Mucosa of descending colon (tissue), 3 donors: Measurements from ENCODE around the gene PDE1C. TPM values are rescaled to one million over a fixed set of nuclear protein-coding genes. Genes with fewer than 3 reads are reported as not detected.

Experiments used
- ATAC-seq: fragments of 200-7000 bp; cut with Tn5 transposase; one replicate; pipeline ENCODE4 v1.9.1; 2020; ENCODE audit warnings: mild to moderate bottlenecking, moderate library complexity
- DNase-seq, 3 donors: peaks; one replicate each; pipeline ENCODE4 v3.0.0-alpha.2; 2020
- H3K36me3 ChIP-seq: fragments of 200-600 bp; one replicate; pipeline ENCODE4 v1.8.0; 2021; ENCODE audit warnings: low read depth, mild to moderate bottlenecking
- H3K4me1 ChIP-seq: fragments of 200-600 bp; one replicate; pipeline ENCODE4 v1.8.0; 2021; ENCODE audit warnings: low read depth, mild to moderate bottlenecking
- H3K4me3 ChIP-seq: fragments of 200-600 bp; one replicate; pipeline ENCODE4 v1.8.0; 2021; ENCODE audit warnings: mild to moderate bottlenecking
- H3K9me3 ChIP-seq: fragments of 200-600 bp; one replicate; pipeline ENCODE4 v1.8.0; 2021; ENCODE audit warnings: mild to moderate bottlenecking
- intact Hi-C, 2 donors: fragments of 100-400 bp; cut with DNase I in 1 of 2; cut with micrococcal nuclease in 1 of 2; formaldehyde crosslinking; loops; one replicate each; pipeline versions ENCODE4 v1.11.0 to v1.11.1; 2022; cut with DNase I, micrococcal nuclease
- total RNA-seq, 3 donors: library from RNA; stranded (reverse); fragmentation: NEBNext Ultra II Directional in 2 of 3; extraction: Animal tissue kit (Norgen Biotek cat#: 25700) in 2 of 3; gene quantifications; one replicate each; pipeline versions ENCODE4 v1.2.1 to v1.2.4, GENCODE V29; 2021 to 2023
- TF ChIP-seq, protein P1 (sequence below): fragments of 200-600 bp; IDR thresholded peaks from one replicate; pipeline ENCODE4 v1.8.0; 2022; ENCODE audit warnings: antibody characterized with exemption, mild to moderate bottlenecking
- donor health status: DM: no; HTN: no; CAD: no; lungs with moderate emphysema.
- donor health status: DM: no; HTN: no; CAD: no.
- donor health status: DM: no; HTN: yes; CAD: no.

PDE1C gene
- total RNA-seq, 3 donors from 2014 or later: 2.5 to 4.8 (median 2.5) TPM

DNA sequence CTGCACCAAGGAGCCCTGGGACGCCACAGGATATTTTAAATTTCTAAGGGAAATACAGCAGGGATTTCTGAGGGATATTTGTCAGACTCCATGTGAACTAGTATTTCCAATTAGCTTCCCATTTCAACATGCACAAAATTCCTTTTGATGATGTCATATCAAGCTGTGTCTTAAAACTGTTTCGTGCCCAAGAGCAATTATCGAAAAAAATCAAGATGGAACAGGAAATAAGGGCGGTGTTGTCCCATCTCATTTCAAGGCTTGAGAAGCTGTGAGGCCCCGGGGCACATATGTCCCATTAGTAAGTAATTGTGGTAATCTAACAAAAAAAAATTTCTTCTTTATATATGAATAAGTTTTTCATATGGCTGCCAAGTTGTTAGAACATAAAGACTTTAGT is 335.8 kb downstream of the PDE1C start:
- Histone ChIP-seq H3K9me3 (no peaks in the 10 kb centered on the region), H3K4me3 (no peak overlapping the region), H3K4me1 (no peaks in the 10 kb centered on the region), H3K36me3 (no peaks in the 10 kb centered on the region)
- no peak for ATAC-seq
- no peak for DNase-seq
- TF ChIP-seq, protein P1, sequence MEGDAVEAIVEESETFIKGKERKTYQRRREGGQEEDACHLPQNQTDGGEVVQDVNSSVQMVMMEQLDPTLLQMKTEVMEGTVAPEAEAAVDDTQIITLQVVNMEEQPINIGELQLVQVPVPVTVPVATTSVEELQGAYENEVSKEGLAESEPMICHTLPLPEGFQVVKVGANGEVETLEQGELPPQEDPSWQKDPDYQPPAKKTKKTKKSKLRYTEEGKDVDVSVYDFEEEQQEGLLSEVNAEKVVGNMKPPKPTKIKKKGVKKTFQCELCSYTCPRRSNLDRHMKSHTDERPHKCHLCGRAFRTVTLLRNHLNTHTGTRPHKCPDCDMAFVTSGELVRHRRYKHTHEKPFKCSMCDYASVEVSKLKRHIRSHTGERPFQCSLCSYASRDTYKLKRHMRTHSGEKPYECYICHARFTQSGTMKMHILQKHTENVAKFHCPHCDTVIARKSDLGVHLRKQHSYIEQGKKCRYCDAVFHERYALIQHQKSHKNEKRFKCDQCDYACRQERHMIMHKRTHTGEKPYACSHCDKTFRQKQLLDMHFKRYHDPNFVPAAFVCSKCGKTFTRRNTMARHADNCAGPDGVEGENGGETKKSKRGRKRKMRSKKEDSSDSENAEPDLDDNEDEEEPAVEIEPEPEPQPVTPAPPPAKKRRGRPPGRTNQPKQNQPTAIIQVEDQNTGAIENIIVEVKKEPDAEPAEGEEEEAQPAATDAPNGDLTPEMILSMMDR: no peak
- intact Hi-C loops: loop anchor here in 1 of 2 donors (10.0 kb wide), 1 partner anchor 600 kb away; no protein-coding TSS in a partner anchor

DNA sequence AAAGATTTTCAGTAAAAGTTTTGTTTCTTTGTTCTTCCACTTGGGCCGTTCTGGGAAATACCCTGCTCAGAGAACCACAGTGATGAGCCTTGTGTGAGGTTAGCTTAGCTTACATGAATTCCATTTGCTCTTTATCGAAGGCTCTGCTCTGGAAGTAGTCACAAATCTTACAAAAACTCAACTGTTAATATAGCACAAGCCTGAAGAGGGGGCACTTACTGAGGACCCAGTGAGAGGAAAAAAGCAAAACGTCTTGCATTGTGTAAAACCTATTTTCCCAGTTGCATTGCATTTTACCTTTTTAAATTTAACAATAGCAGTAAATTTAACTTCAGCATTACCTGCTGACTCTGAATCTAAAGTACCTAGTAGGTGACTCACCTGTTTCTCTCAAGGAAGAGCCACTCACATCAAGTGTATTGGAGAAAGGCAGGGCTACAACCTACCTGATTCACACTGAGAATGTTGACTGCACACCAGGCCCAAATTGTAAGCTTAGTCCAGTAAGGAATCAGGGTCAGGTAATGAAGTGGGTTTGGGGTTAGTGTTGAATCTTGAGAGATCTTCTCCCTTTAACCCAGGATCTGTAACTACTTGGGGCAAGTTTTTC is 340.9 kb downstream of the PDE1C start:
- Histone ChIP-seq H3K4me1 (no peaks in the 10 kb centered on the region), H3K4me3 (no peak overlapping the region), H3K9me3 (no peaks in the 10 kb centered on the region), H3K36me3 (no peaks in the 10 kb centered on the region)
- no peak for ATAC-seq
- DNase-seq: no peak
- TF ChIP-seq, protein P1: no peak
- intact Hi-C loops: no loop called here

DNA sequence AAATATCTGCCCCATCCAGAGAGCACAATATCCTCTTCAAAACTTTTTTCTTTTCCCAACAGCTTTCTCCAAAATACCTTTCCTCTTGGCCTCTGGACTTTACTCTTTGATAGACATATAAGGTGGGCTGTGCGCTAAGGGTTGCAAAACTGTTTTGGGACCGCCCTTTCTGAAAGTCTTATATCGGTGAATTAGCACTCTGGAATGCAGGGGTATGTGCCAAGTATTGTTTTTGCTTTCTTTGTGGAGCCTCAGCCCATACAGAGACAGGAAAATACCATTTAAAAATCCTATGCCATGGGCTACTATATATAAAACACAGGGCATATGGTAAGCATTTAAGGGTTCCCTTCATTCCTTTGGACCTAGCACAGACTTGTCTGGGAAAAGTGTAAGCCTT is 345.5 kb downstream of the PDE1C start:
- no peak for DNase-seq
- TF ChIP-seq, protein P1: no peak

DNA sequence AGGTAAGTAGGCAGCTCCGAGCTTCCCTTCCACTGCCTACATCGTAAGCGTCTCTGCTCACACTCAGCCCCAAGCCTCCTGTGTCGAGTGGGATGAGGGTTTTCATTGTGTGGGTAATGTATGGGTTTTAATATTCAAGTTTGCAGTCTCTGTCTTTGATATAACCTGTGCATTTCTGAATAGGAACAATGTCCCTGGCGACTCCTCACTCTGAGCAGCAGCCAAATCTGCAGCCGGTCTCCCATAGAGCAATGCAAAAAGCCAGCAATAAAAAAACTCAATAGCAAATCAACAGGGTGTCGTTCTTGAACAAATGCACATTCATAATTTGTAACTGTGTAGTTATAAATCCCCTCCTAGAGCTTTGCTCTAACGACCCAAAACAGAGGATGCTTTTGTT is 349.8 kb downstream of the PDE1C start:
- Histone ChIP-seq H3K4me3 (no peak overlapping the region), H3K9me3 (no peaks in the 10 kb centered on the region), H3K36me3 (no peaks in the 10 kb centered on the region), H3K4me1 (no peaks in the 10 kb centered on the region)
- TF ChIP-seq, protein P1: no peak
- no peak for DNase-seq
- no peak for ATAC-seq
- intact Hi-C loops: no loop called here

More for the DNA sequence above, 345.5 kb downstream of the PDE1C start:
- Histone ChIP-seq H3K4me3 (no peak overlapping the region), H3K4me1 (no peaks in the 10 kb centered on the region), H3K36me3 (no peaks in the 10 kb centered on the region), H3K9me3 (no peaks in the 10 kb centered on the region)
- intact Hi-C loops: no loop called here
- no peak for ATAC-seq

DNA sequence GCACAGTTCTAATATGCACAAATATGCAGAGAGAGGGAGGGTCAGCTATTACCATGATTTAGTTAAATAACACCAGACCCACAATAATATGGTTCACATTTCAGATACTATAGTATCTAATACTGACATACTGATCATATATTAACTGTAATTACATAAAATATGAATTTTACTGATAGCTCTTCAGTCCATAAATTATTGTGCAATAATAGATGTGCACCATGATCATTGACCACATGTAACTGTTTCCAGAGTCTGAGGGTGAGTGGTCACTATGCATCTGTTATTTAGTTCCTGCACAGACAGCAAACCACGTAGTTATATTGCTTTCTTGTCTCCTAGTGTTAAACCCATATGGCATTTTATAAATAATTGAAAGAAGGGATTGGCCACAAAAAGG is 353.9 kb downstream of the PDE1C start:
- no peak for ATAC-seq
- H3K4me3 ChIP-seq: no peak overlapping the region
- no peak for DNase-seq
- no peaks in the 10 kb centered on the region for H3K36me3 ChIP-seq
- intact Hi-C loops: no loop called here
- H3K4me1 ChIP-seq: no peaks in the 10 kb centered on the region
- TF ChIP-seq, protein P1: no peak
- H3K9me3 ChIP-seq: no peaks in the 10 kb centered on the region

DNA sequence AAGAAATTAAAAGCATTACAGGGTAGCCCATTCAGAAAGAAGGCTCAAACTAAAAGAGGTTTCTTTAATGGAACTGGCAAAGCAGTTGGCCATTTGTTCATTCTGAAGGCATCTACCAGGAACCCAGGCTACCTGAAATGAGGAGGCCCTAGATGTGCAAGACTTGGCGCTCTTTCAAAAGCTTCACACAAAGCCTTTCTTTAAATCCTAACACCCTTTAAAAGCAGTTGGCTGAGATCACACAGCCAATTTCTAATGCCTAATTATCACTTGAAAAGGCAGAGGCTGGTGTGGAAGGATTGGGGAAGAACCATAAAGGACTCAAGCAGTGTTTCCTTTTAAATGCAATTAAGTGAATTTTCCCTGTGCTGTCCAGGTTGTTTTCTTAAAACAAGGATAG is 360.0 kb downstream of the PDE1C start:
- Histone ChIP-seq H3K4me3 (no peak overlapping the region), H3K4me1 (no peaks in the 10 kb centered on the region), H3K36me3 (no peaks in the 10 kb centered on the region), H3K9me3 (no peaks in the 10 kb centered on the region)
- TF ChIP-seq, protein P1: no peak
- intact Hi-C loops: no loop called here
- no peak for DNase-seq
- ATAC-seq: no peak
